ENCODE measurements around the gene BCL11A.

DNA sequence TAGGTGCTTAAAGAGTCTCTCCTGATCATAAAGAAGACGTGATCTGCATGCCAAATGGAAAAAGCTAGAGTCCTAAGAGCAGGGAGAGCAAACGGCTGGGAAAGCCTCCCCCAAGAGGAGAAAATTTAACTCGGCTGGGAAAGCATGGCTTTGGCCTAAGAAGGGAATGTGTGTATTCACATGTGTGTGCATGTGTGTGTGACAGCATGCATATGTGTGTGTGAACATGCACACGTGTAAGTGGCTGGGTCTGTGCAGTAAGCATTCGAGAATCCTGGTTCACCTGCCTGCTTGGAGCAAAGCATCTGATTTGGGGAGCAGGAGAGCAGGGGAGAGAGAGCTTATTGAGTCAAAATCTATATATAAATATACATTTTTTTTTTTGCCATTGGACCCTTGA is 30.1 kb upstream of the BCL11A start:
- TF ChIP-seq SUZ12 (IDR thresholded peaks at IDR 0.05; ENCODE audit: extremely low read depth, insufficient read depth, insufficient read length) = no peak
- TF ChIP-seq YY1 (IDR thresholded peaks at IDR 0.05; ENCODE audit: insufficient read depth, insufficient read length) = no peak
